ENCODE data around the gene TCF7L1. TPM values are rescaled to one million over a fixed set of nuclear protein-coding genes. Genes with fewer than 3 reads are reported as not detected.

The TCF7L1 gene
- total RNA-seq, 1 donor from 2014 or later = 15.5 TPM

DNA sequence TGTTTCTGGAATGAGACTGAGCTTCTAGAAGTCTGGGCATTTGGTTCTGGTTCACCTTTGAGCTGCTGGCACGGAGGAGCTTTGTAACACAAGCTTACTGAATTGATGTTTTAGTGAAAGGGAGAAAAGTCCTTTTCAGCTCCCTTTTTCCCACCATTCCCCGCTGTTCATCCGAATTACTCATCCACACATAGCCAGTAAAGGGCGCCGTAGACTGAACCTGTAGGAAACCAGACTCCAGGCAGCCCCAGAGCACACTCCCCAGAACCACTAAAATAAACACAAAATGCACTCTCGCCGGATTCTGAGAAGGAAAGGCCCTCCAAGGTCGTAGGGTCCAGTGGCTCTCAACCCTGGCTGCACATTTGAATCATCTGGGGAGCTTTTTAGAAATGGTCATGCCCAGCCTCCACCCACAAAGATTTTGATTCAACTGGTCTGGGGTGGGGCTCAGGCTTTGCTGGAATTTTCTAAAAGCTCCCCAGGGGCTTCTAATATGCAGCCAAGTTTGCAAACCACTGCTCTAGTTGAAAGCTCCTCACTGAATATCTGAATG, 29.6 kb downstream of the TCF7L1 start:
- no peak for DNase-seq (ENCODE audit: low spot score)

DNA sequence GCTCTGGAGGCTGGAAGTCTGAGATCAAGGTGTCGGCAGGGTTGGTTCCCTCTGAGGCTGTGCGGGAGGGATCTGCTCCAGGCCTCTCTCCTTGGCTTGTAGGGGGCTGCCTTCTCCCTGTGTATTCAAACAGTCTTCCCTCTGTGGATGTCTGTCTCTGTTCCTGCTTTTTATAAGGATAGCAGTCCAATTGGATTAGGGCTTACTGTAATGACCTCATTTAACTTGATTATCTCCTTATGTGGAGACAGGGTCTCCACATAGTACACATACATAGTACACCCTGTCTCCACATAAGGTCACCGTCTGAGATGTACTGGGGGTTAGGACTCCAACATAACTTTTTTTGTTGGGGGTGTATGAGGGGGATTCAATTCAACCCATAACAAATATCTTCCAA, 30.5 kb downstream of the TCF7L1 start:
- no peak for DNase-seq (ENCODE audit: low spot score)

- DNase-seq (ENCODE audit: low spot score) = no peak
Measured at GRCh38 chr2:85164145-85164569, 31.0 kb downstream of the TCF7L1 start.

GRCh38 chr2:85165088-85165690, 32.0 kb downstream of the TCF7L1 start:
- DNase-seq (ENCODE audit: low spot score) = no peak

DNA sequence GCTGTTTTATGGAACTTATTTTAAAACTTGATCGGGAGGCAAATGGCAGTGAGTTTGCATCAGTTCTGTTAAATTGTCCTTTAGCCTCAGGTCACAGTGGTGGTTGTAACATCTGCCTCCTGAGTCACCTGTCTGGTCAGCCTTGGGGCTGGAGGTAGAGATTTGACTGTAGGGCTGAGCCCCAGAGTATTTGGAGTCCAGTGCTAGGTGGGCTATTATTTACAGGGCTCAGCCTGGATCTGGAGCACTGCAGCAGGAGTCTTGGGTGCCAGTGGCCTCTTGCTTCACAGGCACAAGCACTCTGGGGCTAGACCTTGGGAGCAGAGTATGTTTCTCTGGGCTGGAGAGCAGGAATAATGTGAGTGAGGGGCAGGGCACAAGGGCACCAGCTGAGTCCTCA, 32.8 kb downstream of the TCF7L1 start:
- DNase-seq (ENCODE audit: low spot score) = no peak

DNA sequence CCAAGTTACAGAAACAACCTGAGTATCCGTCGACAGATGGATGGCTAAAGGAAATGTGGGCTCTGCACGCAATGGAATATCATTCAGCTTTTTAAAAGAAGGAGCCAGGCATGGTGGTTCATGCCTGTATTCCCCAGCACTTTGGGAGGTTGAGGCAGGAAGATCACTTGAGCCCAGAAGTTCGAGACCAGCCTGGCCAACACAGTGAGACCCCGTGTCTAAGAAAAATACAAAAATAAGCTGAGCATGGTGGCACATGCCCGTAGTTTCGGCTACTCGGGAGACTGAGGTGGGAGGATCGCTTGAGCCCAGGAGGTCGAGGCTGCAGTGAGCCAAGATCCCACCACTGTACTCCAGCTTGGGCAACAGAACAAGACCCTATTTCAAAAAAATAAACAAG, 34.3 kb downstream of the TCF7L1 start:
- DNase-seq (ENCODE audit: low spot score) = no peak

DNA sequence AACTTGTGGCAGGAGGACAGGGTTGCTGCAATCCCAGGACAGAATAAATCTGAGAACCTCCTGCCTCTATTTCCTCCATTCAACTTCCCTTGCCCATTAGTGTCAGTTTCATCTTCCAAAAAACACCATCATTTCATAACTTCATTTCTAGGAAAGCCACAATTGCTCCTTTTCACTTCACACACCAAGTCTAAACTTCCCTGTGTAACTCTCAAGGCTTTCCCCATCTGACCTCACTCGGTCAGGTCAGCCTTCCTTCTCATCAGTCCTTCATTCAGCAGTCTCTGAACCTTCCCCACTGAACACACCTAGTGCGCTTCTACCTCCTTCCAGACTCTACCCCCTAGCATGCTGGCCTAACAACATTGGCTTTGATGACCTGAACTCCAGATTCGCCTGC, 35.8 kb downstream of the TCF7L1 start:
- DNase-seq (ENCODE audit: low spot score) = no peak

GRCh38 chr2:85169581-85169980, 36.4 kb downstream of the TCF7L1 start:
- no peak for DNase-seq (ENCODE audit: low spot score)

- no peak for DNase-seq (ENCODE audit: low spot score)
Measured at GRCh38 chr2:85170938-85171475, 37.8 kb downstream of the TCF7L1 start.

DNA sequence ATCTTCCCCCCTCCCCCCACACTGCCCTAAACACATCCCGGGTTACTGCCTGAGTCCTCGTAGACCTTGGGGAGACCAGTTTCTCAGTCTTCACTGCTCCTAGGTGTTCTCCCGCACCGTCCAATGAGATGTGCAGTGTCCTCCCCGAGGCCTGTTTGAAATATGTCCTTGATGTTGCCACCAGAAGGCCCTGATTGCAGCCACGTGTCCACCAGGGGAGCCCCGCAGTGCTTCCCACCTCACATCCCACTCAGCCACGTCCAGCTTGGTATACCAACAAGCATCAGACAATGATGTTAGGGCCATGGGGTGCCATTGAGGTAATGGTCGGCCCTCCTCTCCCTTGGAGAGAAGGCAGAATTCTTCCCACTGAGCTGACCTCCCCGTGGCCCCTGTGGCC, 38.7 kb downstream of the TCF7L1 start:
- no peak for DNase-seq (ENCODE audit: low spot score)

- DNase-seq (ENCODE audit: low spot score) = no peak
Measured at GRCh38 chr2:85173909-85174308, 40.7 kb downstream of the TCF7L1 start.

GRCh38 chr2:85174943-85175342, 41.8 kb downstream of the TCF7L1 start:
- no peak for DNase-seq (ENCODE audit: low spot score)

DNA sequence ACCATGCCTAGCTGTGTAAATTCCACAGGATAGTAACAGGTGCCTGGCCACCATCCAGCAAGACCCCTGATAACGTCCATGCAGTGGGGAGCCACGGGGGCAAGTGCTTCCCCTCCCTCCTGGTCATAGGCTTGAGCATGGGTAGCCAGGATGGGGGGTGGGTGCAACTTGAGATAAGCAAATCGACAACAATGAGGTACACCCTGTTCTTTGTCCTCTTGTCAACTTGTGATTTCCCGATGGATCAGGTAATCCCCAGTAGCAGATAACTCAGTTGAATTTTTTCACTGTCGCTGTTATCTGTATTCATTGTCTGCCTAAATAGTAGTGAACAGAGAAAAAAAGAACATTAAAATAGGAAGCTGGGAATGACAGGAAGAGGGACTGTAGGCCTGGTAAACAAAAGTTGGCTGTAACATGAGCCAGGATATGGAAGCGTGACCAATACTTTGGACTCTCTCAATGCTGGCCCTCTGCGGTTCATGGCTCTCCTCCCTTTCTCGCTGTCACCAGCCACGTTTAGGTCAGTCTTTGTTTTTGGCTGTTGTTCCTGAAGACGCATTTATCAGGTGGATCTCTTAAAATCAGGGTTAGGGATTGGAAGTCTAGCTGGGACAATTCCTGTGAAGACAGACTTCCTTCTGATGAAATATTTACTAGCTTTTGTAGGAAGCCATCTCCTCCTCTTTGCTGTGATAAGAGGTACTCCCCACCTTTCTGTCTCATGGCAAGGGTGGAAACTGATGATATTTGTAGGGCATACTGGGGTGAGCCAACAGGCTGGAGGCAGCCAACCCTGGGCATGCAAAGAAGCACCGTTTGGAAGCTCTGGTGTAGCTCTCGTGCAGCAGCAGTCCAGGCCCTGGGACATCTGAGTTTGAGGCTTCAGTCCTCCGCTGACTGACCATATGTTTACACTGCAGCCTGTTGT, 42.4 kb downstream of the TCF7L1 start:
- no peak for DNase-seq (ENCODE audit: low spot score)

- no peak for DNase-seq (ENCODE audit: low spot score)
Measured at GRCh38 chr2:85177031-85177824, 44.0 kb downstream of the TCF7L1 start.

GRCh38 chr2:85178154-85178553, 45.0 kb downstream of the TCF7L1 start:
- DNase-seq (ENCODE audit: low spot score) = no peak

DNA sequence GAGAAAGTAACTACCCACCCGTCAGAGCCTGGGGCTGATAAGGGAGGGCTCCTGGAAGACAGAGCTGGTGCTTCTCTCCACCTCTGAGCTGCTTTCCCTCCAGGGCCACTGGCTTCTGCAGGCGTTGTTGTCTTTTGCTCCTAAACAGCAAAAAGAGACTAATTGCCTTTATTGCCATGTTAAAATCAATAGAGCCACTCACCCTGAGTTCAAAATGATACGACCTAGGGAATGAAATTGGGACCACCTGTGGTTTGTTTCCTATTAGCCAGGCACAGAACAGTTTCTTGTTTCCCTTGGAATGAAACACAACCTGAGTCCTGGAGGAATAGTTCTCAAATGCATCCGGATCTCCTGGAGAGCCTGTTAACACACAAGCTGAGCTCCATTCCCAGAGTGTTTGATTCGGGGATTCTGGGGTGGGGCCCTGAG, 45.8 kb downstream of the TCF7L1 start:
- no peak for DNase-seq (ENCODE audit: low spot score)

GRCh38 chr2:85179541-85179940, 46.3 kb downstream of the TCF7L1 start:
- no peak for DNase-seq (ENCODE audit: low spot score)

DNA sequence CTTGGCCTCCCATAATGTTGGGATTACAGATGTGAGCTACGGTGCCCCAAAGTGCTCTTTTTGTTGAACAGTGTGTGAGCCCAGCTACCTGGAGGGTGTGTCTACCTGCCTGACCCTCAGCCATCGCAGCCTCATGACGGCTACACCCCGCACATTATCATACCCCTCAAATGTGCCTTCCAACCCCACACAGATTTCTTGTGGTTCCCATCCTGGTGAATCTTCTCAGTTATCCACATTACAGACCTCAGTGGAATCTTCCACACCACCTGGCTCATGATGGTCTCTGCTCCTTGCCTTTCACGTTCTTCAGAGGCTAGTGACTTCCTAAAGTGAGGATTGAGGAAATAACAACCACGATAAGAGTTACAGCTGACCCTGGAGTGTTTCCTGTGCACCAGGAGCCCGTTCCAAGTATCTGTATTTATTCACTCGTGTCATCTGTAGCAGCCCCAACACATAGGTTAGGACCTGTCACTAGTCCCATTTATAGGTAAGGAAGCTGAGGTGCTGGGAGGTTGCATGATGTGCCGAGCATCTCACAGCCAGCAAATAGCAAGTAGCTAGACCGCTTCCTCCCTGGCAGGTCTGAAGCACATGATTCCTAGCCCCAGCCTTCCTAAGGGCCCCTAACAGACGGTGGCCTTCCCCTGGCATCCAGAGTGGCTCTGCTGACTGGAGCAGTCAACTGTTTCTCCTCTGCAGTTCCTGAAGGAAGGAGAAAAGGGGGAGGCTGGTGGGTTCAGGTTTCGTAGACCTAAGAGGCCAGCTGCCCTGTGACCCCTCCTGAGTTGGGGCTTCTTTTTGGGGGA, 47.3 kb downstream of the TCF7L1 start:
- DNase-seq (ENCODE audit: low spot score) = no peak

- DNase-seq (ENCODE audit: low spot score) = no peak
Measured at GRCh38 chr2:85181134-85181631, 48.0 kb downstream of the TCF7L1 start.

- DNase-seq (ENCODE audit: low spot score) = no peak
Measured at GRCh38 chr2:85181844-85182456, 48.8 kb downstream of the TCF7L1 start.

Measured in ureter (tissue), 1 donor.